Measurements from ENCODE around the gene PIK3R6.
A peak's percentile ranks its signal among the peaks of the same experiment; 100 is the strongest.

The PIK3R6 gene

DNA sequence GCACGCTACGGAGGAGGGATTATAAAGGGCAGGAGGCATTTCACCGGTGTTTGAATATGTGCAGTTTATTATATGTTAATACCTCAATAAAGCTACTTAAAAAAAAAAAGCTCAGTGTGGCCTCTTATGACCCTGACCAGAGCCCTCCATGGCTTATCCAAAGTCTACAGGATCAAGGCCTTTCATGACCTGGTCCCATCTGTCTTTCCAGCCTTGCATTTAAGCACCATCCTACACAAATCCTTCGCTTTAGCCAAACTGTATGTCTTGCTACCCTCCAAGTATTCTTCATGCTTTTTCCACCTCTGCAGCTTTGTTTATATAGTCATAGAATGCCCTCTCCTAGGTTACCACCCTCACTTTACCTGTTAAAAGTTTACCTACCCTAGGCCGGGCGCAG lies 74.8 kb downstream of the PIK3R6 start:
- DNase-seq = no peak

DNA sequence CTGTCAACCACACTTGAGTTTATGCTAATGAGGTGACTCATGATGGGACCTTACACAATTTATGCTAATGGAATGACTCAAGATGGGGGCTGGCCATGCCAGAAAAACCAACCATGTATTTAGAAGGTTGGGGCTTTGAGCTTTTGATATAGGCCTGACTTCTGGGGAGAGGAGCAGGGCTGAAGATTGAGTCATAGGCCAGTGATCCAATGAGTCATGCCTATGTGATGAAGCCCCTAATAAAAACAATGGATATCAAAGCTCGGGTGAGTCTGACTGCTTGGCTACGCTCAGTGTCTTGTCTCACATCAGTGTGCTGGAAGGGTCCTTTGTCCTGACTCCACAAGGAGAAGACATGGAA lies 75.6 kb downstream of the PIK3R6 start:
- DNase-seq = no peak

DNA sequence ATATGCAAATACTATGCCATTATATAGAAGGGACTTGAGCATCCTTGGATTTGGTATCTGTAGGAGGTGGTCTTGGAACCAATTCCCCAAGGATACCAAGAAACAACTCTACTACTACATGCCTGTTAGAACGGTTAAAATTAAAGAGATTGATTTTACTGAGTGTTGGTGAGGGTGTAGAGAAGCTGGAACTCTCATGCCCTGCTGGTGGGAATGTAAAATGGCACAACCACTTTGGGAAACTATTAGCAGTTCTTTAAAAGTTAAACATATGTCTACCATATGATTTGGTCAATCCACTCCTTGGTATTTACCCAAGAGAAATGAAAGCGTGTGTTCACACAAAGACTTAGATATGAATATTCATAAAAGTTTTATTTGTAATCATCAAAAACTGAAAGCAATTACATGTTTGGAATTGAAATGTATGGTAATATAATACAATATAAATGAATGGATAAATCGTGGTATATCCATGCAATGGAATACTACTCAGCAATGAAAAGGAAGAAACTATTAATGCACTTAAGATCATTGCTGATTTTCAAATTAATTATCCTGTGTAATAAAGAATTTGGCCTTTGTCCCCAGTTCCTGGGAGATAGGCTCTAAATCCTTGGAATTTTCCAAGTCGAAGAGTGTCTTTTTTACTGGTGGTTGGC lies 76.1 kb downstream of the PIK3R6 start:
- DNase-seq = no peak

DNA sequence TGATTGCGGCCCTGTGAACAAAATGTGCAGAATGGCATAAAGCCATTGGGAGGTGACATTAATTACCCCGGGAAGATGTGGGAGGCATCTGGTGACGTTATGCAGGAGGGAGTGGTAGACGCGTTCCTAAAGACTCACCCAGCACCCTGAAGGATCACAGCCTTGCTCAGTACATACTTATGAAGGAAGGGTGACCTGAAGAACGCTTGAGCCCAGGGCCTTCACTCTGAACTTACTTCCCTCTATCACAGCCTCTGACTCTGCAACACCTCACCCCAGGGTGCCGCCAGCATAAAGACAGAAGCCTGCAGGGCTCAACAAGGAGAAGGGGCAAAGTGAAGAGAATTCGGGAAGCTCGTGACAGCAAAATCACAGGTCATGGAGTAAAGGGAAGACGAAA lies 77.7 kb downstream of the PIK3R6 start:
- no peak for DNase-seq

DNA sequence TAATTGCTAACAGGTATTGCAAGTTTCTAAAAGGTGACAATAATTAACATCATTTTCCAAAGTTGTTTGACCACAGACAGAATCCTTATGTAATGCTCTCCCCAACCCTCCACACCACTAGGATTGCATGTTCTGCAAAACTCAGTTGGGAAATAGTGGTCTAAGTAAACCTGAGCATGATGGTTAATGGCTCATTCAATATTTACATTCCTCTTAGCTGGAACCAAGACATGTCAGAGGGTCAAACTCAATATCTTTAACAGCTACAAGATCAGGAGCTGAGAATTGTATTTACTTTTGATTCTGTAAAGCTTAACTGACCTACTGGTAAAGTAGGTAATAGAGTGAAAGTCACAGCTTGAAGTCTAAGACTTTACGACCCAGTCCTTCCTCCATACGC lies 78.5 kb downstream of the PIK3R6 start:
- no peak for DNase-seq

DNA sequence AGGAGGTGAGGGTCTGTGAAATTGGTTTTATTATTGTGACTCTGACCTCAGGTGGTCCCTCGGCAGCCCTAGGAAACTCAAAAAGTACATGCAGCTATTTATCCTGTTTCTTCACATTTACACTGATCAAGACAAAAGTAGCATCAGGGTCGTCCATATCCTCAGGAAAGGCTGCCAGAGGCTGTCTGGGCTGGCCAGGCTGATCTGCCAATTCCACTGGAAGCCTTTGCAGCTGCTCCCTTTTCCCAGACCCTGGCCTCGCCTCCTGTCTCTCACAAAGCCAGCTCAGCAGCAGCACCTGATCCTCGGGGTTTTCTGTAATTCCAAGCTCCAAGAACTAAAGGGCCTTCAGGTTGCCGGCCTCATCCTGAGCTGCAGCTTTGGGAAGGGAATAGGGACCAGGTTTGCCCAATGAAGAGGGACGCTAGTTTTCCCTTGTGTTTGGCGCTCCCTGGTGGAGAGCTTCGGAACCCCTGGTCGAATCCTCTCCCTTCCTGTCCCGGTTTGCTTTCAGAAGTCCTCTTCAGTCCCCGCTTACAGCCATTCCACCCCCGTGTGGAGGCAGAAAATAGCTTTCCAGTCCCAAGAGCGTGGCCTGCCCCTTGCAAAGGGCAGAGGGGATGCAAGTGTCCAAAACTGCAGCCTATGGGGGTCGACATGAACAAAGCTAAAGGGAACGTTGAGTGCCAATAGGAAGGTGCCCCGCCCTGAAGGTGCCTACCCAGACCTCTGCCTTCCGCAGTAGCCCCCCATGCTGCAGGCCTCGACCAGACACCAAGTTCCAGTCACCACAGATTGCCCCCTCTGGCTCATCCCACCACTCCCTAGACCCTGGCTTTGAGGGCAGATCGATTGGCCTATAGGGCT lies 81.7 kb downstream of the PIK3R6 start:
- peak; percentile 56 for DNase-seq

DNA sequence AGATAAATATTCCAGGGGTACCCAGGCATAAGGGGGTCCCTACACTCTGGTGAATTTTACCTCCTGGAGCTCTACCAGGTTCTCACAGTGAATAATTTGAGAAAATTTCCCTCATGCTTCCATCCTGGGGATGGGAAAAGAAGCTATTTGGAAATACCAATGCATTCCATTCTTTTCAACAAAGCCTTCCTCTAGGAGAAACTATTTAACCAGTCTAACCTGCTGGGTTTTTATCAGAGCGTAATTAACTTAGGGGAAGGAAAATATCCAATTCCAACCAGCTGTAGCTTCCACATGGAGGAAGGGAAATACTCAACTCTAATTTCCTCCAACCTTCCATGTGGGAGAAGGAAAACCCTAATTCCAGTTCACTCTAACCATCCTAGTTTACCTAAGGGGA lies 85.3 kb downstream of the PIK3R6 start:
- no peak for DNase-seq

DNA sequence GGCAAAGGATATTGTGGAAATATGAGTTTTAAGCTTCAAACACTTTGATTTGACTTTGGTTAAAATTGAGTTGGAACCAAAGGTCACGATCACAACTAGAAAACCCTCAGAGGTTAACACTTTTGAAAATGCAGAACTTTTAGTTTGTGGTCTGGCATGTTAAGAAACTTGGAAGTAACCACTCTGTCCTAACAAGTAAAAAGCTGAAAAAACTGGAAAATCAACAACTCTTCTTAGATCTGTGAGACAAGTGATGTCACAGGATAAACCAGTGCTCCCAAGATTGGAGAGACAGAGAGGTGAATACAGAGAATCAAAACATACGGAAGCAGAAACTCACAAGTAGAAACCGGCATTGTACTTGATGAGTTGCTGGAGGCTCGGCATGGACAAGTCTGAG lies 85.7 kb downstream of the PIK3R6 start:
- DNase-seq = no peak

DNA sequence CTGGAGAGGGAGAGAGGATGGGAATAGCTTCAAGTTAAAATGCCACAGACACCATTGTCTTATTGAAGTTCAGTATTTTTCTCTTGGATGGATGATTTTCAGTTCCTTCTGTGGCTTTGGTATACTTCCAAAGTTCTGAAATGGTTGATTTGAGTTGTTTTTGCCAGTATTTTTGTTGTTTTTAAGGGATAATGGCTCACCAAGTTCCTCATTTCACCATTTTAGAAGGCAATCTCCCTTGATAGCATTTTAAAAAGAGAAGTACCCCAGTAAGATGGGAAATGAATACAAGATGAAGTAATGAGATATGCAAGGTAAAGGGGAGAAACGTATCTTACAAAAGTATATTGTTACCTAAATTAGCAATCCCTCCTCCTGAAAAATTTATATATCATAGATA lies 90.6 kb downstream of the PIK3R6 start:
- DNase-seq = no peak

DNA sequence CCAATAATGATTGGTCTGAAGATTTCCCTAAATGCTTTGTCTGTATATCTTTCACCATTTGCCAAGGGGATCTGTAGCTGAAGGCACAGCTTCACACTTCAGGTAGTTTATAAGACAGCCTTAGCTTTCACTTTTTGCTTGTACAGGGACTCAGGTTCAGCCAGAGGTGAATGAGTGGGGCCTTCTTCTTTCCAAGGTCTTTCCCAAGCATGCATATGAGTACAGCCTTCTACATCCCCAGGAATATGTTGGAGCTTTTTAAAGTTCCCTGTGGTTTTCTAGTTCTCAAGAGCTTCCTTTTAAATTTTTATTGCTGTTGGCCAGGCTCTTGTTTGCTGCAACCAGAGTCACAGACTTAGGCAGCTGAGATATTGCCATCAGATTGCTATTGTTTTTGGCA lies 91.2 kb downstream of the PIK3R6 start:
- no peak for DNase-seq

DNA sequence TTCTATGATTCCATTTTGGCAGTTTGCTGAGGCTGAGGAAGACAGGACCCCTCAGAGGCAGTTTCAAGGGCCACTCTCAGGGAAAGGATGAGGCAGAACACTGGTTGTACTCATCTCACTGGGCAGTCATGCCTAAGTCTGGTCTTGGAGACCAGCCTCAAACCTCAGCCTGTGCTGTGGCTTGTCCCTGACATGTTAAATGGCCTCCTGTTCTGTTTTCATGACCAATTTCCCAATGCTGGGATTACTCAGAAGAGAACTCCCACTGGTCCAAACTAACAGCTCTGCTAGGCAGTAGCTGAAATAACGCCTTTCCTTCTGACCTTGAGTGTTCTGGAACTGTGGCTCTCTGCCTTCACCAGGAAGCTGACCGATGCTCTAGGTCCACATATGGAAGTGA lies 100.7 kb downstream of the PIK3R6 start:
- no peak for DNase-seq

DNA sequence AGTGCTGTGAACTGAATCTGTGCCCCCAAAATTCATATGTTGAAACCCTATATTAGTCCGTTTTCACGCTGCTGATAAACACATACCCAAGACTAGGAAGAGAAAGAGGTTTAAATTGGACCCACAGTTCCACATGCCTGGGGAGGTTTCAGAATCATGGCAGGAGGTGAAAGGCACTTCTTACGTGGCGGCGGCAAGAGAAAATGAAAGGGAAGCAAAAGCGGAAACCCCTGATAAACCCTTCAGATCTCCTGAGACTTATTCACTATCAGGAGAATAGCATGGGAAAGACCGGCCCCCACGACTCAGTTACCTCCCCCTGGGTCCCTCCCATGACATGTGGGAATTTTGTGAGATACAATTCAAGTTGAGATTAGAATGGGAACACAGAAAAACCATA lies 105.5 kb downstream of the PIK3R6 start:
- no peak for DNase-seq

DNA sequence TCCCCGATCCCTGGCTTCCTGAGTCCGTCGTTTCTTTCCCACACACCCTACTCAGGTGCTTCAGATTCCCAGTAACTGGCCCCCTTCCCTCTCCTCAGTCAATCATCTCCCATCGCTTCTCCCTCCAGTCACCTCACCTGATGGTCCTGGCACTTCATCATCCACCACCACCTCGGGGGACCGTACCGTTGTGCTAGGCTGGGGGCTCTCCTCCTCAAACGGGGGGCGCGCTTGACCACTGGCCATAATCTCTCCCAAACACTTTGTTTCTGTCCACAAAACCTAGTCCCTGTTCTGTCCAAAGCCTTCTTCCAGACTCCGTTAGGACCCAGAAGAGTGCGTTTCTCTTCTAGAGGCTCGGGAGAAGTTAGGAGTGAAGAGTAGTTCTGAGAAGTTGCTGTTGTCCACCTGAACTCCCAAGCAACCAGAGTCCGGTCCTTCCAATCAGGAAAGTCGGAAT lies 109.3 kb downstream of the PIK3R6 start, which contains the start of gene SPDYE4:
Gene SPDYE4, minus strand, starts transcription at position 410 of the 460 bp plus-strand sequence. Its CDS starts 164 bp downstream, at position 246.
- no peak for DNase-seq

DNA sequence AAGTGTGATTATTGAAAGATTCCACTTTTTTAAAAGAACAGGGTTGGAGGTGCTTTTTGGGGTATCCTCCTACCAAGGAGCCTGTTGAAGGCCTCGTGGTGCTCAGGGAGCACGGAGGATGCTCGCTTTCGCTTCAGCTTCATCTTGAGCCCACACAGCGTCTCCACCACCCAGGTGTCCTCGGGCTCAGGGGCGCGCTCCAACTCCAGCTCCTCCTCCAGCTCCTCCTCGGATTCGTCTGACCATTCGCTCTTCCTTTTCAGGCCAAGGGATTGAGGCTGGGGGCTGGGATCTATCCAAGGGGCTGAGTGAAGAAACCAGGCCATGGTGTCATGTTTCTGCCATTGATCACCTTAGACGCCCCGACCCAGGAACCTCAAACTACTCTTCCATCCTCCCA lies 110.3 kb downstream of the PIK3R6 start:
- DNase-seq = no peak

DNA sequence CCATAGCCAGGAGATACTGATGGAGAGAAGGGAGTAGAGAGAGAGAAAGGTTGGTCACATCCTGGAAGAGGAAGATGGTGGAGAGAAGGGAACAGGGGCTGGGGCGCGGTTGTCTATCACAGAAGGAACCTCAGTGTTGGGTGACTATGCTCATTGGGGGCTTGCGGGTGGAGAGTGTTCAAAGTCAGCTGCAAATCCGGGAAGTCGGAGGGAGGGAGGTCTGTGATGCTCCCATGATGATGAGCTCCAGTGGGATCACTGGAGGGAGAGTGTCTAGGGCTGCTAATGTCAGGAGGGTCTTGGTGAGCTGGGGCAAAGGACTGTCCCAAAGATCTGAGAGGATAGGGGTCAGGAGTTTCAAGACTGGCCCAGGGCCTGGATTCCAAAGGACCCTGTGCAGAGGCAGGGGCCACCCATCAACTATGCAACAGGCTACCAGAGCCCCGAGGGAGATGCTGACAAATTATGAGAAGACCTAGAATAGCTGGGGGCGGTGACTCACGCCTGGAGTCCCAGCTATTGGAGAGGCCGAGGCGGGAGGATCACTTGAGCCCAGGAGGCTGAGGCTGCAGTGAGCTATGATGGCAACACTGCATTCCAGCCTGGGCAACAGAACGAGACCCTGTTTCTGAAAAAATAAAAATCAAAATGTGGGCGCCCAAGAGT lies 111.8 kb downstream of the PIK3R6 start:
- no peak for DNase-seq

DNA sequence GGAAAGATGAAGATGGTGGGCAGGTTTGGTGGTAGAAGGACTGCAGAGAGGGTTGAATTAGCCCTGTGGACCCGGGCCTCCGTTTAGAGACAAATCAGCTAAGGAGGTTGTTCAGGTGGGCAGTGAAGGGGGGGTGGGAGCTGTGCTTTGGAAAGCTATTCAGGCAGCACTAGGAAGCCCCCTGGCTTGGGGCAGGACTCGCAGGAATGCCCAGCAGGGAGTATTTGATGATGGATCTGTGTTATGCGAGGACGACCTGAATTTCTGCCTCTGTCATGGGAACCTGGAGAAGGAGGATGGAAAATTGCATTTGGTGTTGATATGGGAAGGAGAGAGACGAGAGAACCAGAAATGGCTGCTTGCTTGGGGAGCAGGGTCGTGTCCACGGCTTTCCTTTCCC lies 112.6 kb downstream of the PIK3R6 start:
- no peak for DNase-seq

DNA sequence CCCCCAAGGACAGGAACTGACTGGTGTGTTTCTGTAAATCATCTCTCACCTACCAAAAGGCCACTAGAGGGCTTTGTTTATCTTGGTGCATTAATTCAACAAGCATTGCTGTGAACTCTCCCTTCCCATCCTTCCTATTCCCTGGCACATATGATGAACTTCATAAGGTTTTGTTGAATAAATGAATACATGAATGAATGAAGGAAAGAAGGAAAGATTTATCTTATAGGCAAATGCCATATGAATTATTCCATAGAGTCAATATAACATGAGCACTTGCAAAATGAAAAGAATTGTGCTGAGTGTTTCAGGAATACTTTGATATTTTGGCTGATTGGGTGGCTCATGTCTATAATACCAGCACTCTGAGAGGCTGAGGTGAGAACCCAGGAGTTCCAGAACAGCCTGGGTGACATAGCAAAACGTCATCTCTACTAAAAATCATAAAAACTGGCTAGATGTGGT lies 113.5 kb downstream of the PIK3R6 start:
- no peak for DNase-seq

DNA sequence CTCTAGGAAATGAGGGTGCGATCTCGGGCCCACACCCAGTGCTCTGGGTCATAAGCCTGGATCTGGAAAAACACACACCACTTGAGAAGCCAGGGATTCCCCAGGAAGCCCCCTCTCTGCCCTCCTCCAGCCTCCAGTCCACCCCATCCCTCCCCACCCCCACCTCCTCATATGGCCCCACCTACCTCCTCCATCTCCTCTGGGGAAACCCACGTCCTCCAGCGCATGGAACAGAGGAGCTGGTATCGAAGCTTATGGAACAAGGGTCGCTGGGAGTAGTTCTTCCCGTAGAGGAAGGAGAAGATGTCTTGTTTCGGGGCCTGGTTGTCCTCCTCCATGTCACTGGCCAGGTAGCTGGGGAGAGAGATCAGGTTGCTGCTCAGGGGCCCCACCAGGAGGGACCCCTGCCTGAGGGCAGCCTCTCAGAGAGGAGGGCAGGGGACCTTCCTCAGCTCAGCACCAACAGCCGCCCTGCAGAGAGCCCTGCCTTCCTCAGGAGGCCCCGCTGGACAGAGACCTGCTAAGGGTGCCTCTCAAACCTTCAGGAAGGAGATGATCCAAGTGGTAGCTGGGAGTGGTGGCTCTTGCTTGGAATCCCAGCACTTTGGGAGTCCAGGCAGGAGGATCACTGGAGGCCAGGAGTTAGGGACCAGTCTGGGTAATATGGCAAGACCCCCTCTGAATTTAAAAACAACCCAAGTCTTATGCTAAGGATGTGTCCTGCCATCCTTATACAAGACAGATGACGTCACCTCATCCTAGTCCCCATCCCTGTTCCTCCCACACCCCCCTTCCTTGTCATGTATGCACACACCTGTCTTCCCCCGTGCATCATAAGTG lies 114.1 kb downstream of the PIK3R6 start:
- DNase-seq = no peak
